K562 (cell line): ENCODE measurements around the gene NINL. TPM values are rescaled to one million over a fixed set of nuclear protein-coding genes. Genes with fewer than 3 reads are reported as not detected.

Source experiments
- ASH1L ChIP-seq: fragments of 450-650 bp; IDR thresholded peaks from 2 replicates; pipeline ENCODE4 v1.6.1; 2018; ENCODE audit warnings: borderline replicate concordance, mild to moderate bottlenecking, low read depth; ENCODE audit not compliant: partially characterized antibody
- CXXC5 ChIP-seq: fragments of 250-450 bp; sonication (Bioruptor Pico); IDR thresholded peaks from 2 replicates; pipeline ENCODE4 v1.8.0; 2022; ENCODE audit warnings: inconsistent platforms, mild to moderate bottlenecking, moderate library complexity
- FOXO4 ChIP-seq: fragments of 450-650 bp; formaldehyde crosslinking; IDR thresholded peaks from 2 replicates; pipeline ENCODE4 v1.4.0; 2020; ENCODE audit warnings: mild to moderate bottlenecking, moderate library complexity
- GATAD2B ChIP-seq: fragments of 450-650 bp; IDR thresholded peaks from 2 replicates; pipeline ENCODE4 v1.6.1; 2017; ENCODE audit warnings: mild to moderate bottlenecking, borderline replicate concordance
- JUND ChIP-seq, 2 experiments: IDR thresholded peaks; 2 replicates in 1 of 2; 3 replicates in 1 of 2; pipeline ENCODE4 v1.6.1; 2011; ENCODE audit warnings: borderline replicate concordance in 2 of 2, low read depth in 2 of 2, low read length in 2 of 2, improper control_type of control experiment in 1 of 2, missing biosample characterization in 1 of 2, missing genetic modification characterization in 1 of 2, missing genetic modification reagents in 1 of 2
- KAT8 ChIP-seq: fragments of 450-650 bp; IDR thresholded peaks from 2 replicates; pipeline ENCODE4 v1.6.1; 2016; ENCODE audit warnings: low read depth, mild to moderate bottlenecking
- MTF1 ChIP-seq: fragments of 250-450 bp; sonication (Bioruptor Pico); IDR thresholded peaks from 2 replicates; pipeline ENCODE4 v1.9.0; 2021; ENCODE audit warnings: moderate library complexity, mild to moderate bottlenecking, inconsistent platforms, borderline replicate concordance
- NR2C2 ChIP-seq, 2 experiments: fragments of 200-800 bp in 1 of 2; sonication (Bioruptor generic) in 1 of 2; sonication (generic) in 1 of 2; formaldehyde crosslinking in 1 of 2; IDR thresholded peaks; 2 replicates each; pipeline versions ENCODE4 v1.6.1 to v1.8.0; 2016 to 2022; ENCODE audit warnings: mild to moderate bottlenecking in 1 of 2, missing compliant biosample characterization in 1 of 2, missing genetic modification characterization in 1 of 2, missing genetic modification reagents in 1 of 2
- NR3C1 ChIP-seq: sonication (generic); formaldehyde crosslinking; IDR thresholded peaks from 2 replicates; pipeline ENCODE4 v1.8.1; 2022; ENCODE audit warnings: missing genetic modification reagents
- POU5F1 ChIP-seq: fragments of 150-350 bp; IDR thresholded peaks from 2 replicates; pipeline ENCODE4 v1.6.1; 2014; ENCODE audit warnings: borderline replicate concordance, low read length, low read depth, mild to moderate bottlenecking; ENCODE audit not compliant: partially characterized antibody
- RBM34 ChIP-seq: fragments of 200-400 bp; formaldehyde crosslinking; IDR thresholded peaks from 2 replicates; pipeline ENCODE4 v1.6.1; 2018; ENCODE audit warnings: low read length, borderline replicate concordance; ENCODE audit not compliant: insufficient read depth
- RUNX1 ChIP-seq: sonication (generic); IDR thresholded peaks from 2 replicates; pipeline ENCODE4 v1.6.1; 2016; ENCODE audit warnings: antibody characterized with exemption, low read depth
- SREBF1 ChIP-seq: fragments of 150-350 bp; IDR thresholded peaks from 2 replicates; pipeline ENCODE4 v1.6.1; 2014; ENCODE audit warnings: antibody characterized with exemption, low read depth, low read length, borderline replicate concordance
- STAT6 ChIP-seq: sonication (generic); formaldehyde crosslinking; IDR thresholded peaks from 2 replicates; pipeline ENCODE4 v1.8.1; 2023; ENCODE audit warnings: mild to moderate bottlenecking, missing genetic modification reagents
- TEAD4 ChIP-seq, 2 experiments: sonication (generic) in 1 of 2; formaldehyde crosslinking in 1 of 2; IDR thresholded peaks; 2 replicates each; pipeline versions ENCODE4 v1.6.1 to v1.8.0; 2012 to 2022; ENCODE audit warnings: borderline replicate concordance in 1 of 2, inconsistent platforms in 1 of 2, low read length in 1 of 2, mild to moderate bottlenecking in 1 of 2, missing genetic modification reagents in 1 of 2
- YY1 ChIP-seq, 3 experiments: IDR thresholded peaks; 2 replicates each; pipeline ENCODE4 v1.6.1; 2011; ENCODE audit warnings: low read length in 2 of 3, mild to moderate bottlenecking in 2 of 3, moderate library complexity in 2 of 3, borderline replicate concordance in 1 of 3, control low read depth in 1 of 3, low read depth in 1 of 3; ENCODE audit not compliant: insufficient read depth in 3 of 3, insufficient replicate concordance in 2 of 3, control insufficient read depth in 1 of 3, insufficient read length in 1 of 3; ENCODE audit errors: extremely low read depth in 1 of 3
- ZFP1 ChIP-seq: fragments of 450-650 bp; formaldehyde crosslinking; IDR thresholded peaks from 2 replicates; pipeline ENCODE4 v1.4.0; 2020; ENCODE audit warnings: mild to moderate bottlenecking, mixed read lengths
- ZNF175 ChIP-seq: fragments of 200-800 bp; sonication (Bioruptor generic); IDR thresholded peaks from 2 replicates; pipeline ENCODE4 v1.6.1; 2016; ENCODE audit warnings: low read depth, mild to moderate bottlenecking, missing genetic modification characterization, missing compliant biosample characterization
- ZNF561 ChIP-seq: fragments of 450-650 bp; formaldehyde crosslinking; conservative IDR thresholded peaks from 2 replicates; pipeline ENCODE4 v1.4.0; 2020; ENCODE audit warnings: mild to moderate bottlenecking, moderate library complexity
- polyA plus RNA-seq, 8 experiments: library from polyadenylated mRNA; depleted of rRNA in 4 of 8; stranded (reverse) in 5 of 8; unstranded in 3 of 8; fragments of >200 nt; fragmentation: Nextera tagmentation in 2 of 8; fragmentation: Illumina TruSeq in 1 of 8; extraction: Ambion mirVana in 2 of 8; extraction: Trizol in 1 of 8; gene quantifications; 2 replicates each; pipeline versions ENCODE4 v1.2.1 to v1.2.3, GENCODE V29; 2011 to 2014; ENCODE audit warnings: inconsistent platforms in 1 of 8, missing spikeins in 1 of 8
- total RNA-seq, 7 experiments: library from RNA; depleted of rRNA in 6 of 7; stranded (reverse); fragments of >200 nt in 6 of 7; fragmentation: Illumina TruSeq in 2 of 7; extraction: Trizol in 2 of 7; gene quantifications; 2 replicates each; pipeline versions ENCODE4 v1.2.1 to v1.2.3, GENCODE V29; 2011 to 2021; ENCODE audit warnings: low replicate concordance in 1 of 7
- TF ChIP-seq, protein P1 (sequence below): sonication (generic); formaldehyde crosslinking; IDR thresholded peaks from 2 replicates; pipeline ENCODE4 v1.8.0; 2022; ENCODE audit warnings: missing genetic modification reagents, mild to moderate bottlenecking, moderate library complexity, borderline replicate concordance

The NINL gene
- total and polyA plus RNA-seq, 9 of the 15 experiments (the other 6 are each of a cell fraction or from before 2014, with no cell fraction given) = 0.03 to 0.22 (median 0.05) TPM; not detected in 5

- TF ChIP-seq ZFP1 (CRISPR knock-in tag) (no peak), KAT8 (no peak), NR3C1 (no peak), STAT6 (no peak), FOXO4 (CRISPR knock-in tag) (no peak), JUND (IDR thresholded peaks at IDR 0.05; ENCODE audit: borderline replicate concordance, low read depth, low read length) (no peak), JUND (tag; IDR thresholded peaks at IDR 0.05; ENCODE audit: borderline replicate concordance, low read depth, low read length) (no peak), YY1 (IDR thresholded peaks at IDR 0.05; ENCODE audit: borderline replicate concordance in 1 of 3, control insufficient read depth in 1 of 3, extremely low read depth in 1 of 3, insufficient read depth in 3 of 3, insufficient read length in 1 of 3, insufficient replicate concordance in 2 of 3, low read depth in 1 of 3, low read length in 2 of 3) (peak; percentile 8 to 22 (median 8)), NR2C2 (CRISPR knock-in tag; IDR thresholded peaks at IDR 0.05) (no peak), NR2C2 (tag; IDR thresholded peaks at IDR 0.05) (peak; percentile 84), ASH1L (no peak), RUNX1 (no peak), GATAD2B (no peak), POU5F1 (no peak), RBM34 (no peak), TEAD4 (IDR thresholded peaks at IDR 0.05; ENCODE audit: low read length) (0 out of 2 replicates have a peak, but pooled peaks have one; percentile 36), TEAD4 (CRISPR knock-in tag; IDR thresholded peaks at IDR 0.05; ENCODE audit: borderline replicate concordance) (no peak), ZNF175 (CRISPR knock-in tag) (no peak), MTF1 (CRISPR knock-in tag) (no peak), ZNF561 (no peak), SREBF1 (peak; percentile 84), CXXC5 (CRISPR knock-in tag) (peak; percentile 64)
- TF ChIP-seq, protein P1, sequence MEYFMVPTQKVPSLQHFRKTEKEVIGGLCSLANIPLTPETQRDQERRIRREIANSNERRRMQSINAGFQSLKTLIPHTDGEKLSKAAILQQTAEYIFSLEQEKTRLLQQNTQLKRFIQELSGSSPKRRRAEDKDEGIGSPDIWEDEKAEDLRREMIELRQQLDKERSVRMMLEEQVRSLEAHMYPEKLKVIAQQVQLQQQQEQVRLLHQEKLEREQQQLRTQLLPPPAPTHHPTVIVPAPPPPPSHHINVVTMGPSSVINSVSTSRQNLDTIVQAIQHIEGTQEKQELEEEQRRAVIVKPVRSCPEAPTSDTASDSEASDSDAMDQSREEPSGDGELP (CRISPR knock-in tag) = peak; percentile 57
These were observed 38.6 kb upstream of the NINL start, which contains the start of gene NANP (continued) for GRCh38 chr20:25623736-25624499.
